Fibroblast of mammary gland (primary cell): ENCODE results near the gene ST8SIA4.
A peak's percentile ranks its signal among the peaks of the same experiment; 100 is the strongest.

ENCODE experiments used
- DNase-seq: peaks from one replicate; pipeline ENCODE4 v3.0.0-alpha.2; 2010; ENCODE audit warnings: low read depth
- H3K4me3 ChIP-seq: 2 replicates; pipeline ENCODE4 v1.5.1; 2011; ENCODE audit warnings: low read depth, mild to moderate bottlenecking, low read length, moderate library complexity; ENCODE audit not compliant: control insufficient read depth
- TF ChIP-seq, protein P1 (sequence below): conservative IDR thresholded peaks from 2 replicates; pipeline ENCODE4 v1.5.1; 2011; ENCODE audit warnings: low read depth, low read length, inconsistent platforms; ENCODE audit not compliant: control insufficient read depth, insufficient read depth

ST8SIA4 gene

GRCh38 chr5:100762108-100762507, 141.0 kb downstream of the ST8SIA4 start:
- TF ChIP-seq, protein P1, sequence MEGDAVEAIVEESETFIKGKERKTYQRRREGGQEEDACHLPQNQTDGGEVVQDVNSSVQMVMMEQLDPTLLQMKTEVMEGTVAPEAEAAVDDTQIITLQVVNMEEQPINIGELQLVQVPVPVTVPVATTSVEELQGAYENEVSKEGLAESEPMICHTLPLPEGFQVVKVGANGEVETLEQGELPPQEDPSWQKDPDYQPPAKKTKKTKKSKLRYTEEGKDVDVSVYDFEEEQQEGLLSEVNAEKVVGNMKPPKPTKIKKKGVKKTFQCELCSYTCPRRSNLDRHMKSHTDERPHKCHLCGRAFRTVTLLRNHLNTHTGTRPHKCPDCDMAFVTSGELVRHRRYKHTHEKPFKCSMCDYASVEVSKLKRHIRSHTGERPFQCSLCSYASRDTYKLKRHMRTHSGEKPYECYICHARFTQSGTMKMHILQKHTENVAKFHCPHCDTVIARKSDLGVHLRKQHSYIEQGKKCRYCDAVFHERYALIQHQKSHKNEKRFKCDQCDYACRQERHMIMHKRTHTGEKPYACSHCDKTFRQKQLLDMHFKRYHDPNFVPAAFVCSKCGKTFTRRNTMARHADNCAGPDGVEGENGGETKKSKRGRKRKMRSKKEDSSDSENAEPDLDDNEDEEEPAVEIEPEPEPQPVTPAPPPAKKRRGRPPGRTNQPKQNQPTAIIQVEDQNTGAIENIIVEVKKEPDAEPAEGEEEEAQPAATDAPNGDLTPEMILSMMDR, result no peak
- no peak for DNase-seq
- no peak overlapping the region for H3K4me3 ChIP-seq

GRCh38 chr5:100761192-100761591, 141.9 kb downstream of the ST8SIA4 start:
- TF ChIP-seq, protein P1, result no peak
- H3K4me3 ChIP-seq, result no peak overlapping the region
- peak; percentile 29 for DNase-seq

GRCh38 chr5:100760688-100761087, 142.4 kb downstream of the ST8SIA4 start:
- DNase-seq, result no peak

DNA sequence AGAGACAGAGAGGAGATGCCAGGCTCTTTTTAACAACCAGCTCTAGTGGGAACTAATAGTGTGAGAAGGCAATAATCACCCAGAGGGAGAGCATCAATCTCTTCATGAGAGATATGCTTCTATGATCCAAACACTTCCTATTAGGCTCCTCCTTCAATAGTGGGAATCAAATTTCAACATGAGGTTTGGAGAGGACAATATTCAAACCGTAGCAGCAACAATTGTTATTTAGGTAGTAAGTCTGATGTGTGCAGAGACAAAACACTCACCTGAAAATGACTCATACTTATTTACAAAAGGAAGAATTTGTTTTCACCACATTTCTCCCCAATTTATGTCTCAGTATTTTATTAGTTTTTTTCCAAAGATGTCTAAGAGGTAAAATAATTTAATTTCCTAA, 144.3 kb downstream of the ST8SIA4 start:
- no peak overlapping the region for H3K4me3 ChIP-seq
- TF ChIP-seq, protein P1, result no peak
- no peak for DNase-seq

More at GRCh38 chr5:100760688-100761087, 142.4 kb downstream of the ST8SIA4 start:
- H3K4me3 ChIP-seq, result no peak overlapping the region
- TF ChIP-seq, protein P1, result no peak

DNA sequence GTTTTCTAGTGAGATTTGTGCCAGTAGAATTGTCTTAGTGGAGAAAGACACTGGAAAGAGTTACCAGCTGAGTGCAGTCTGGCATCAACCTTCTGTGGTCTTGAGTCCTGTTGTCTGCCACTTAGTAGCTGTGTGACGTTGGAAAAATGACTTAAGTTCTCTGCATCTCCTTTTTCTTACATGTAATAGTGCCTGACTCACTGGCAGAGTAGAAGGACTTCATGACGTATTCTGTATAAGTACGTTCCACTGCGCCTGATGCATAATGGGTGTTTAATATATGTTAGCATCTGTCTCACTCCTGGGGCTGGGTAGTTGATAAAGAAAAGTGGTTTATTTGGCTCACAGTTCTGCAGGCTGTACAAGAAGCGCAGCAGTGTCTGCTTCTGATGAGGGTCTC, 144.8 kb downstream of the ST8SIA4 start:
- no peak for DNase-seq
- H3K4me3 ChIP-seq, result no peak overlapping the region
- TF ChIP-seq, protein P1, result no peak

GRCh38 chr5:100757618-100758017, 145.5 kb downstream of the ST8SIA4 start:
- TF ChIP-seq, protein P1, result no peak
- DNase-seq, result no peak
- no peak overlapping the region for H3K4me3 ChIP-seq
